Mesendoderm (in vitro differentiated cells): ENCODE data around the gene SRCIN1.
"Not testable (repeated sequence)": the region's sequence is repeated elsewhere in the genome, so short reads cannot be mapped to it uniquely, and the experiment has no call there.

Source experiments
- DNase-seq: peaks from one replicate; pipeline ENCODE4 v3.0.0; 2013
- H2AK5ac ChIP-seq: 2 replicates; pipeline ENCODE4 v1.6.1; 2013; ENCODE audit warnings: low read length, inconsistent platforms
- H2BK120ac ChIP-seq: 2 replicates; pipeline ENCODE4 v1.6.1; 2013; ENCODE audit warnings: low read depth, mild to moderate bottlenecking, low read length, moderate library complexity, mixed read lengths
- H2BK15ac ChIP-seq: replicated peaks from 2 replicates; pipeline ENCODE4 v1.6.1; 2013; ENCODE audit warnings: low read depth, mild to moderate bottlenecking, moderate library complexity
- H2BK5ac ChIP-seq: 2 replicates; pipeline ENCODE4 v1.6.1; 2013; ENCODE audit warnings: low read length, inconsistent platforms
- H3K18ac ChIP-seq: 2 replicates; pipeline ENCODE4 v1.6.1; 2013; ENCODE audit warnings: mild to moderate bottlenecking, low read length, mixed read lengths
- H3K23ac ChIP-seq: one replicate; pipeline ENCODE4 v1.6.1; 2013; ENCODE audit warnings: low read length
- H3K27ac ChIP-seq: 2 replicates; pipeline ENCODE4 v1.5.1; 2013; ENCODE audit warnings: low read depth, mild to moderate bottlenecking, inconsistent platforms, low read length, moderate library complexity
- H3K27me3 ChIP-seq: 2 replicates; pipeline ENCODE4 v1.6.1; 2013; ENCODE audit warnings: low read length, control low read depth, mild to moderate bottlenecking, inconsistent platforms; ENCODE audit not compliant: insufficient read depth, poor library complexity
- H3K36me3 ChIP-seq: 2 replicates; pipeline ENCODE4 v1.6.1; 2013; ENCODE audit warnings: low read length, inconsistent platforms; ENCODE audit not compliant: control insufficient read depth, insufficient read depth
- H3K4ac ChIP-seq: one replicate; pipeline ENCODE4 v1.6.1; 2013; ENCODE audit warnings: low read depth, mild to moderate bottlenecking, low read length, moderate library complexity
- H3K4me1 ChIP-seq: 2 replicates; pipeline ENCODE4 v1.6.1; 2013; ENCODE audit warnings: low read depth, low read length, inconsistent platforms; ENCODE audit not compliant: control insufficient read depth
- H3K4me2 ChIP-seq: 2 replicates; pipeline ENCODE4 v1.6.1; 2013; ENCODE audit warnings: low read length
- H3K4me3 ChIP-seq: 2 replicates; pipeline ENCODE4 v1.5.1; 2013; ENCODE audit warnings: mild to moderate bottlenecking, low read length
- H3K56ac ChIP-seq: one replicate; pipeline ENCODE4 v1.6.1; 2013; ENCODE audit warnings: low read length
- H3K79me1 ChIP-seq: 2 replicates; pipeline ENCODE4 v1.6.1; 2013; ENCODE audit warnings: low read length, inconsistent platforms
- H3K79me2 ChIP-seq: 2 replicates; pipeline ENCODE4 v1.6.1; 2013; ENCODE audit warnings: mild to moderate bottlenecking, low read length; ENCODE audit not compliant: control insufficient read depth, insufficient read depth
- H3K9ac ChIP-seq: 2 replicates; pipeline ENCODE4 v1.6.1; 2013; ENCODE audit warnings: low read length, inconsistent platforms
- H4K5ac ChIP-seq: one replicate; pipeline ENCODE4 v1.6.1; 2013; ENCODE audit warnings: low read length
- H4K8ac ChIP-seq: one replicate; pipeline ENCODE4 v1.6.1; 2013; ENCODE audit warnings: low read depth, mild to moderate bottlenecking, control low read depth, low read length, moderate library complexity
- WGBS: extraction: QIAGEN DNeasy Blood & Tissue Kit; methylation state at CpG from one replicate; pipeline ENCODE4 v1.1.7; 2013; ENCODE audit warnings: low lambda C conversion rate, missing lambda C conversion rate; ENCODE audit not compliant: insufficient coverage; ENCODE audit errors: extremely low coverage; 5-methylcytosine and 5-hydroxymethylcytosine counted together

Gene SRCIN1

GRCh38 chr17:38499230-38499629, 106.5 kb downstream of the SRCIN1 start:
- not testable (repeated sequence) for H3K9ac ChIP-seq, H3K4me2 ChIP-seq, H4K8ac ChIP-seq, H3K79me2 ChIP-seq, DNase-seq, H3K27ac ChIP-seq, H2AK5ac ChIP-seq, H2BK15ac ChIP-seq, H3K4ac ChIP-seq, H2BK5ac ChIP-seq, H3K23ac ChIP-seq, H2BK120ac ChIP-seq, H3K56ac ChIP-seq, H3K18ac ChIP-seq, H3K36me3 ChIP-seq, H3K4me3 ChIP-seq, H3K4me1 ChIP-seq, H4K5ac ChIP-seq, H3K79me1 ChIP-seq, H3K27me3 ChIP-seq
- WGBS = no CpG with 5 or more reads among the region's 10 CpGs

GRCh38 chr17:38498353-38498752, 107.4 kb downstream of the SRCIN1 start:
- no peak overlapping the region for H3K4me3 ChIP-seq
- H3K9ac ChIP-seq = no peak overlapping the region
- H2BK5ac ChIP-seq = no peak overlapping the region
- H3K23ac ChIP-seq = no peak overlapping the region
- no peaks in the 10 kb centered on the region for H3K27me3 ChIP-seq
- no CpG with 5 or more reads among the region's 14 CpGs for WGBS
- H3K79me1 ChIP-seq = no peaks in the 10 kb centered on the region
- H3K27ac ChIP-seq = no peak overlapping the region
- H2BK120ac ChIP-seq = no peak overlapping the region
- no peak overlapping the region for H4K5ac ChIP-seq
- H3K4me2 ChIP-seq = no peak overlapping the region
- no peak overlapping the region for H2AK5ac ChIP-seq
- H3K56ac ChIP-seq = no peak overlapping the region
- H2BK15ac ChIP-seq = no peak overlapping the region
- H3K79me2 ChIP-seq = no peaks in the 10 kb centered on the region
- DNase-seq = no peak
- no peak overlapping the region for H3K4ac ChIP-seq
- H4K8ac ChIP-seq = no peak overlapping the region
- no peak overlapping the region for H3K18ac ChIP-seq
- H3K4me1 ChIP-seq = no peaks in the 10 kb centered on the region
- no peaks in the 10 kb centered on the region for H3K36me3 ChIP-seq

- H3K9ac ChIP-seq, H3K18ac ChIP-seq, H2BK15ac ChIP-seq, H3K23ac ChIP-seq, H4K5ac ChIP-seq, H3K4me1 ChIP-seq, H2BK5ac ChIP-seq, DNase-seq, H3K79me2 ChIP-seq, H3K79me1 ChIP-seq, H3K4me3 ChIP-seq, H3K4ac ChIP-seq, H3K36me3 ChIP-seq, H3K27ac ChIP-seq, H4K8ac ChIP-seq, H2AK5ac ChIP-seq, H2BK120ac ChIP-seq, H3K27me3 ChIP-seq, H3K56ac ChIP-seq, H3K4me2 ChIP-seq: not testable (repeated sequence)
- WGBS = no CpG with 5 or more reads among the region's 10 CpGs
Measured at GRCh38 chr17:38497656-38498055, 108.1 kb downstream of the SRCIN1 start.

- H3K4me1 ChIP-seq, H3K18ac ChIP-seq, H2BK120ac ChIP-seq, H3K27me3 ChIP-seq, H4K8ac ChIP-seq, H2AK5ac ChIP-seq, DNase-seq, H3K79me2 ChIP-seq, H2BK5ac ChIP-seq, H3K79me1 ChIP-seq, H3K9ac ChIP-seq, H3K4ac ChIP-seq, H3K27ac ChIP-seq, H3K4me2 ChIP-seq, H3K4me3 ChIP-seq, H2BK15ac ChIP-seq, H3K23ac ChIP-seq, H4K5ac ChIP-seq, H3K36me3 ChIP-seq, H3K56ac ChIP-seq: not testable (repeated sequence)
- WGBS = no CpG with 5 or more reads among the region's 16 CpGs
Measured at GRCh38 chr17:38494152-38494551, 111.6 kb downstream of the SRCIN1 start.

- not testable (repeated sequence) for H3K27ac ChIP-seq, H3K4me1 ChIP-seq, H3K4ac ChIP-seq, H3K23ac ChIP-seq, H4K8ac ChIP-seq, H2BK120ac ChIP-seq, H3K4me3 ChIP-seq, H3K4me2 ChIP-seq, H3K18ac ChIP-seq, H3K79me1 ChIP-seq, H2BK5ac ChIP-seq, H3K36me3 ChIP-seq, H2BK15ac ChIP-seq, H2AK5ac ChIP-seq, H3K9ac ChIP-seq, H4K5ac ChIP-seq, H3K27me3 ChIP-seq, H3K56ac ChIP-seq, H3K79me2 ChIP-seq
- DNase-seq = peak; percentile 88
- WGBS = no CpG with 5 or more reads among the region's 14 CpGs
Measured at GRCh38 chr17:38492067-38493040, 113.4 kb downstream of the SRCIN1 start.
